ENCODE measurements around the gene STIL. TPM values are rescaled to one million over a fixed set of nuclear protein-coding genes. Genes with fewer than 3 reads are reported as not detected.

STIL gene
- total and polyA plus RNA-seq, 12 donors, result 0.22 to 2.1 (median 0.62) TPM

- Histone ChIP-seq H3K9me3 (no peaks in the 10 kb centered on the region), H3K27me3 (peaks cover 0 to 34% (median 7%) of the 10 kb centered on the region in 7 donors), H3K36me3 (no peaks in the 10 kb centered on the region), H3K4me3 (no peak overlapping the region), H3K27ac (no peak overlapping the region), H3K4me1 (peaks cover 0 to 45% (median 21%) of the 10 kb centered on the region in 9 donors)
- ATAC-seq (no peak), DNase-seq (no peak)
- WGBS, 2 donors, result 82 to 88% methylated on average over 3 of the region's 3 CpGs
- intact Hi-C loops (cut with DNase I), result no loop called here
- no peak for TF ChIP-seq CTCF (IDR thresholded peaks at IDR 0.05)
Observed at GRCh38 chr1:47210666-47211065, 103.3 kb downstream of the STIL start.

- WGBS, 2 donors, result 52 to 74% methylated on average over 3 of the region's 3 CpGs
- H3K36me3 ChIP-seq, result no peaks in the 10 kb centered on the region
- H3K9me3 ChIP-seq, result no peaks in the 10 kb centered on the region
- no peak overlapping the region for H3K4me3 ChIP-seq
- no peak overlapping the region for H3K27ac ChIP-seq
- no peak for ATAC-seq
- DNase-seq, result no peak
- peaks cover 0 to 34% (median 7%) of the 10 kb centered on the region in 7 donors for H3K27me3 ChIP-seq
- H3K4me1 ChIP-seq, result peaks cover 0 to 45% (median 21%) of the 10 kb centered on the region in 9 donors
- intact Hi-C loops (cut with DNase I), result no loop called here
- TF ChIP-seq CTCF (IDR thresholded peaks at IDR 0.05), result no peak
Observed at GRCh38 chr1:47209725-47210325, 104.1 kb downstream of the STIL start.

GRCh38 chr1:47209091-47209490, 104.9 kb downstream of the STIL start:
- no peak for DNase-seq

GRCh38 chr1:47208374-47208850, 105.5 kb downstream of the STIL start:
- Histone ChIP-seq H3K4me3 (no peak overlapping the region), H3K4me1 (peaks cover 0 to 45% (median 21%) of the 10 kb centered on the region in 9 donors), H3K27me3 (peaks cover 0 to 38% (median 7%) of the 10 kb centered on the region in 7 donors), H3K36me3 (no peaks in the 10 kb centered on the region), H3K27ac (no peak overlapping the region), H3K9me3 (peaks cover 0 to 2% (median 0%) of the 10 kb centered on the region in 11 donors)
- intact Hi-C loops (cut with DNase I), result no loop called here
- no peak for ATAC-seq
- no peak for DNase-seq
- WGBS, 2 donors, result 29 to 53% methylated on average over 11 of the region's 11 CpGs
- no peak for TF ChIP-seq CTCF (IDR thresholded peaks at IDR 0.05)

More at GRCh38 chr1:47209091-47209490, 104.9 kb downstream of the STIL start:
- Histone ChIP-seq H3K9me3 (no peaks in the 10 kb centered on the region), H3K4me3 (no peak overlapping the region), H3K27me3 (peaks cover 0 to 38% (median 7%) of the 10 kb centered on the region in 7 donors), H3K27ac (no peak overlapping the region), H3K4me1 (peaks cover 0 to 45% (median 21%) of the 10 kb centered on the region in 9 donors), H3K36me3 (no peaks in the 10 kb centered on the region)
- TF ChIP-seq CTCF (IDR thresholded peaks at IDR 0.05), result no peak
- 56 to 61% methylated on average over 8 of the region's 8 CpGs for WGBS, 2 donors
- intact Hi-C loops (cut with DNase I), result no loop called here
- ATAC-seq, result no peak
